ENCODE data around the gene IRF2BP2. TPM values are rescaled to one million over a fixed set of nuclear protein-coding genes. Genes with fewer than 3 reads are reported as not detected.

The IRF2BP2 gene
- total and polyA plus RNA-seq, 10 of the 15 experiments (the other 5 are each of a cell fraction or from before 2014, with no cell fraction given): 7.5 to 114 (median 52.3) TPM

- TF ChIP-seq NFXL1 (IDR thresholded peaks at IDR 0.05; ENCODE audit: borderline replicate concordance) (no peak), REST (IDR thresholded peaks at IDR 0.05; ENCODE audit: low read depth, low read length) (no peak), ZNF622 (IDR thresholded peaks at IDR 0.05) (no peak), JUND (IDR thresholded peaks at IDR 0.05; ENCODE audit: low read depth, low read length) (no peak), EP300 (IDR thresholded peaks at IDR 0.05; ENCODE audit: borderline replicate concordance in 1 of 2, control insufficient read depth in 1 of 2, low read depth in 2 of 2, low read length in 2 of 2) (no peak), RAD21 (IDR thresholded peaks at IDR 0.05; ENCODE audit: insufficient read depth, low read depth, low read length) (no peak), YY1 (IDR thresholded peaks at IDR 0.05; ENCODE audit: low read depth, low read length) (no peak), ZBTB4 (CRISPR knock-in tag; IDR thresholded peaks at IDR 0.05) (no peak), MEF2B (IDR thresholded peaks at IDR 0.05; ENCODE audit: partially characterized antibody, poor library complexity, severe bottlenecking) (peak; percentile 56), MYB (IDR thresholded peaks at IDR 0.05; ENCODE audit: borderline replicate concordance, low read depth, low read length) (no peak), NR2C2 (IDR thresholded peaks at IDR 0.05; ENCODE audit: borderline replicate concordance, control insufficient read depth, insufficient read length, low read depth) (no peak), PAX5 (IDR thresholded peaks at IDR 0.05; ENCODE audit: borderline replicate concordance, low read depth, low read length) (0 out of 2 replicates have a peak, but pooled peaks have one; percentile 35), SUZ12 (IDR thresholded peaks at IDR 0.05; ENCODE audit: unreplicated experiment) (no peak), TARDBP (IDR thresholded peaks at IDR 0.05; ENCODE audit: borderline replicate concordance) (no peak), ZBTB33 (IDR thresholded peaks at IDR 0.05) (no peak), ELK1 (IDR thresholded peaks at IDR 0.05; ENCODE audit: low read depth, low read length) (no peak), POLR2A (IDR thresholded peaks at IDR 0.05; ENCODE audit: low read depth, low read length) (no peak; the same call in 1 of the 2 replicates)
Measured at GRCh38 chr1:234602334-234603220, 7.4 kb downstream of the IRF2BP2 start (continued).
